Endothelial cell of umbilical vein (primary cell): ENCODE measurements around the gene TNFSF4.

Experiments
- CTCF ChIP-seq, 2 donors: IDR thresholded peaks; 1 replicate in 1 of 2; 2 replicates in 1 of 2; pipeline ENCODE4 v1.5.1; 2011; ENCODE audit warnings: low read length in 2 of 2, mild to moderate bottlenecking in 2 of 2, moderate library complexity in 2 of 2, control low read depth in 1 of 2, inconsistent platforms in 1 of 2, low read depth in 1 of 2; ENCODE audit not compliant: insufficient read depth in 1 of 2; ENCODE audit errors: extremely low read depth in 1 of 2
- POLR2A ChIP-seq: IDR thresholded peaks from 2 replicates; pipeline ENCODE4 v1.6.1; 2012; ENCODE audit warnings: low read depth, mild to moderate bottlenecking, control low read depth, low read length

DNA sequence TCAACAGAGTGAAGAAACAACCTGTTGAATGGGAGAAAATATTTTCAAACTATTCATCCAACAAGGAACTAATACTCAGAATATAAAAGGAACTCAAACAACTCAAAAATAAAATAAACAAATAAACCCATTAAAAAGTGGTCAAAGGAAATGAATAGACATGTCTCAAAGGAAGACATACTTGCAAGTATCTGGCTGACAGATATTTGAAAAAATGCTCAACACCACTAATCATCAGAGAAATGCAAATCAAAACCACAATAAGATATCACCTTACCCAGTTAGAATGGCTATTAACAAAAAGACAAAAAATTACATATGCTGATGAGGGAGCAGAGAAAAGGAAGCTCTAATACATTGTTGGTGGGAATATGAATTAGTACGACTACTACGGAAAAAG lies 38.2 kb downstream of the TNFSF4 start:
- TF ChIP-seq CTCF (IDR thresholded peaks at IDR 0.05; ENCODE audit: extremely low read depth in 1 of 2, insufficient read depth in 1 of 2, low read depth in 1 of 2, low read length in 2 of 2) (no peak), POLR2A (no peak)
